Measurements from ENCODE around the gene TGFBI.
"Not testable (repeated sequence)": the region's sequence is repeated elsewhere in the genome, so short reads cannot be mapped to it uniquely, and the experiment has no call there.

TGFBI gene

DNA sequence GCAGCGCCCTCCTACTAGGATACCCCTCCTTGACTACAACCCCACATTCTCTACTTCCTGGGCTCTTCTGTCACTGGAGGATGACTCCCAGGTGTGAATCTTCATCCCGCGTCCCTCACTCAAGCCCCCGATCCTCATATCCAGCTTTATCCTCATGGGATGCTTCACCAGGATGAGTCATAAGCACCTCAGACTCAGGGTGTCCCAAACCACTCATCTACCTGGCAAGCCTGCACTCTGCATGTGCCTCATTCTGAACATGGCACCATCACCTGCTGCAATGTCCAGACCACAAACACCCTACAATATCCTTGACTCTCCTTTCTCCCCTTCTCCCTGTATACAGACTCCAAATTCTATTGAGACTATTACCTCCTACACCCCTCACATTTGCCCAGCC is 1.5 kb upstream of the TGFBI start:
- DNase-seq: no peak

DNA sequence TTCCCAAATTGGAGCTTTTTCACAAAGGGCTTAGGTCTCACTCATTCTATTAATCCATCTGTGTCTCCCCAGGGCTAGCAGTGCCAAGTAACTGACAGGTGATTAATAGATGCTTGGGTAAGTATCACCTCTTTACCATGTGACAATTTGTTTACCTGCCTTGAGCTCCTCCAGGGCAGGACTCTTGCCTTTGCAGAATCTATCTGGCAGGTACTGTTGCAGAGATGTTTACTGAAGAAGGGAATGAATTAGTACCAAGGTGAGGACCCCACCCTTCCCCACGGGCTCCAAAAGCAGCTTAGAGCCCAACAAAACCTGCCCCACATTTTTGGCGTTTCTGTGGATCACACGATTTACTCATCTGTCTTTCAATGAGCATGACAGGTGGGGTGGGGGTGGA is 698 bp upstream of the TGFBI start:
- no peak for DNase-seq

DNA sequence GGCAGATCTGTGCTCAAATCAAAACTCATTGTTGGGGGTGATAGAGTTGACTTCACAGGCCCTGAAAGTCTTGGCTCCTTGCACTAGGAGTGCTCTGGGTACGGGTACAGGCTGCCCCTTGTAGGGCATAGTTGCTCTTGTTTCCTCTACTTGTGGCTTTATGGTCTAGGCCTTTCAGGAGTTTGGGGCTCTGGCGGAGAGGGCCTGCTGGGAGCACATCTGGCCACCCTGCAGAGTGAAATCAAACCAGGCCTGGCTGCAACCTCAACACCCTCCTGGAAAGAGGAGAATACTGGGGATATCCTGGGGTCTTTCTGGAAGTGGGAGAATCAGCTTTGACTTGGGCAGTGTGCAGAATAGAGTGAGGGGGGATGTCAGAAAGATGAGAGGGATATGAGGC is 1.5 kb downstream of the TGFBI start:
- DNase-seq: no peak

DNA sequence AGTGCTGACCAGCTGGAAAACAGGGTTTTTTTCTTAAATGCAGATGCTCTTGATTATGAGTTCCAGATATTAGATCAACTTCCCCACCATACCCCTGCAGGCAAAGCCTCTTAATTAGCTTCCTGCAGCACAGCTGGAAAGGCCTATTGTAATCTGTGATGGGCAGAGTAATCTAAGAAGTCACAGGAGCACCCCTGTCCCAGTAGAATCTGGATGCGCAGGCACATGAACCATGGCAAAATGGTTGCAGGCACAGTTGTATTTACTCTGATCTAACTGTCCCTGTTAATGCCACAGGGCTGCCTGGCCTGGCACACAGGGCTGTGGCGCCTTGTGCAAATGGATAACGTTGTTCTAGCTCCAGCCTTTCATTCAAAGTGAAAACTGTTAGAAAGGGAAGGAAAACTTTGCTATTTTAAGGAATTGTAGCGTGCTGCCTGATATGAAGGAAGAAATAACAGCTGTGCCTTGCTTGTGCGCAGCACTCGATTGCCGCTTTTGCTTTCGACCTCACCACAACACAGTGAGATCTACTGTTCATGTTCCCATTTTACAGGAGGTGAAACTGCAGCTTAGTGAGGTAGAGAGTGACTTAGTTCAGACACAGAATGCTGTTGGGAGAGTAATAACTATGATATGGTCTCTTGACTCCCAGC is 2.3 kb downstream of the TGFBI start:
- no peak for DNase-seq

DNA sequence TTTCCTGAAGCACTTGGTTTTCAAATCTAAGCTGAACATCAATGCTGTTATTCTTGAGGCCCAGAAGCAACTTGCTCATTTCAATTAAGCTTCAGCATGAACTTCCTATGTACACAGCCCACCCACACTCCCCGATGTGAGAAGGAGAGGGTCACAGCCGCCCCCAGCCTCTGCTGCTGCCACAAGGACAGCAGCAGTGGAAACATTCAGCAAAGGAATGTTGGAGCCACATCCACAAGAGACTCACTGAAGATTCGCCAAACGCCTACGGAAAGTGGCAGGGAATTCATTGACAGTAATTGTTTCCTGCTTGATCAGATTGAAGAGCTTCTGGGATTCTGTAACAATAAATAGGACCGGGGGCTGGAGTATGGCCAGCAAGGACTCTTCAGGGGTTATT is 2.9 kb downstream of the TGFBI start:
- DNase-seq: no peak

DNA sequence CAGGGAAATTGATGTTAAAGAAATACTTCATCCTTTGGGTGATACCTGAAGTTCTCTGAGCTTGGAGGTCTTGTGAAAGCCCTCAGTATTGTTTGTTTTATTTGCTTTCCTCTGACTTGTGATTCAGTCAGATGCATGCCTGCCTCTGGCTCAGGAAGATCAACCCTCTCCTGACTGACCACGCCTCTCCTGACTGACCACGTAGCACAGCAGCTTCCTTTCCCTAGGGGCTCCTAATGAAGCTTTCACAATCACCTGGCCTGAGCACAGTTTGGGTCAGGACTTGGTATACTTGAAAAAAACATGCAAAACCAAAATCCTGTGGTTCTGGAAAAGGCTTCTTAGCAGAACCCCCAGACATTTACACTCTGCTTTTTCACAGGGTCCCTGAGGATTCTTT is 3.8 kb downstream of the TGFBI start:
- DNase-seq: no peak

DNA sequence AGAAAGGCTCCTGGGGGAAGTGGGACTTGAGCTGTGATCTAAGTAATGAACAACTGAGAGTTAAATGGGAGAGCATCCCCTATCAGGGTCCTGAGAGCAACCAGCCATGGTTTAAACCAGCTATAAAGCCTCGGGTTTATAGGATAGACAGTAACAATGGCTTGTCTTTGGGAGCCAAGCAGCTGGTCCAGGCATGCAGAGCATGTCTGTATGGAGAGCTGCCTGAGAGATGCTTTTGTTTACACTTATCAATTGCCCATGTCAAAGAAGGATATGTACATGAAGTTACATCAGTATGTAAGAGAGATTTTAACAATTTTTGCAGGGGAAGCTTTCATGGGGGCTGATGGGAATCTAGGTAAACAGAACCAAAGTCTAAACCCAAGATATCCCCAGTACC is 4.4 kb downstream of the TGFBI start:
- no peak for DNase-seq

DNA sequence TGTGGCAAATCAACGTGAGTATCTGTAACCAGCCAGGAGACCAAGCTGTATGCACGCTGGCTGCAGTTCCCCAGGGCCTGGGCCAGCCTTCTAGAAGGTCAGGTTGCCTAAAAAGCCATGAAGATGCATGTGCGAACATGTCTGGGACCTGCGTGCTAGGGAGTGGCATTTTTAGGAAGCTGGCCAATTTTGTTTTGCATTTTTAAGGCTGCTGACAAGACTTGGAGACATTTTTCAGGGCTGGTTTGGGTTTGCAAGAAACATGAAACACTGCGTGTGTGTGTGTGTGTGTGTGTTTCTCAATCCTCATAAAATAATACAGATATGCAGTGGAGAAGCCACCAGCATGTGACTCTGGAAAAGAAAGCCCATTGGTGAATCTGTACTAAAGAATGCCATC is 5.1 kb downstream of the TGFBI start:
- no peak for DNase-seq

DNA sequence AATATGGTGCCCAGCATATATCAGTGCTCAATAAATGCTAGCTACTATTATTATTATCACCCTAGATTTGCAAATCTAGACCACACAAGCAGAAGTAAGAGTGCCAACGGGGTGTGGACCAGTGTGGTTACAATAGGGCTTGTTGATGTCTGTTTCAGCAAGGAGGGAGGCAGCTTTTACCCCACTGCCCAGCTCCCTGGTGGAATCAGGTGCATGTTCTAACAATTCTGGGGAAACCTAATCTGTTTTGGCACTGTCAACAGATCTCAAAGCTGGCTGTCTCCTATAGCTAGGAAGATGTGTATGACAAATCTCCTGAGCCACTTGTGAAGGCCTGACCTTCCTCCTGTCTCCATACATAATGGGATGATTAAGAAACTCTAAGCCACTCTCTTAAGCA is 5.7 kb downstream of the TGFBI start:
- DNase-seq: no peak

DNA sequence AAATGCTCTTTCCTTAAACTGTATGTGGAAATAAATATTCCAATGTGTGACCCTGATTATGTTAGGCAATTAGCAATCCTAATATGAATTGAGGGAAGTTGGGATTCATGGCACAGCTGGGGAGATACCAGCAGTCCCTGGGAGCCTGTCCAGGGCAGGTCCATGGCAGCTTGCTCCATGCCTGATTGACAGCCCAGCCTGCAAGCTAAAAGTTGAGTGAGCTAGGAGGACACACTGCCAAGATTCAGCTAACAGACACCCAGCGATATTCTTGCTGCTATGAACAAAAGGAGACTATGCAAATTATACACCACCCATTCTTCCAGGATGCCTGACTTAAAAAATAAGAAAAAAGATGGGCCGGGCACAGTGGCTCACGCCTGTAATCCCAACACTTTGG is 6.2 kb downstream of the TGFBI start:
- DNase-seq: no peak

DNA sequence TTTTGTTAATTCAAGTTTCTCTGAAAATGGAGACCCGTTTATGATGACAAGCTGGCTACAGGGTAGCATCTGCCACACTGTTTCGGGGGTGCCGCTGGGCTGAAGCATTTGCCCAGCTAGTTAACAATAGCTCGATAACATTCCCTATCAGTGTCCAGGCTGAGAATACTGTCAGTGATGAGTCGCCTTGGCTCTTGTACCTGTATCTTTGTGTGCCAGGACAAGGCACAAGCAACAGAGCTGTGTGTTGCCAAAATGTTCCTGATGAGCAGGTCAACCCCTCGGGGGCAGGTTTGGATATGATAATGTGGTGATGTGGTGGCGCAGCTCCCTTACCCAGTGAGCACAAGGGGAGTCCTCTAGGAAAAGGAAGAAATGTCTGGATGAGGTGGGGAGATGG is 7.0 kb downstream of the TGFBI start:
- no peak for DNase-seq

DNA sequence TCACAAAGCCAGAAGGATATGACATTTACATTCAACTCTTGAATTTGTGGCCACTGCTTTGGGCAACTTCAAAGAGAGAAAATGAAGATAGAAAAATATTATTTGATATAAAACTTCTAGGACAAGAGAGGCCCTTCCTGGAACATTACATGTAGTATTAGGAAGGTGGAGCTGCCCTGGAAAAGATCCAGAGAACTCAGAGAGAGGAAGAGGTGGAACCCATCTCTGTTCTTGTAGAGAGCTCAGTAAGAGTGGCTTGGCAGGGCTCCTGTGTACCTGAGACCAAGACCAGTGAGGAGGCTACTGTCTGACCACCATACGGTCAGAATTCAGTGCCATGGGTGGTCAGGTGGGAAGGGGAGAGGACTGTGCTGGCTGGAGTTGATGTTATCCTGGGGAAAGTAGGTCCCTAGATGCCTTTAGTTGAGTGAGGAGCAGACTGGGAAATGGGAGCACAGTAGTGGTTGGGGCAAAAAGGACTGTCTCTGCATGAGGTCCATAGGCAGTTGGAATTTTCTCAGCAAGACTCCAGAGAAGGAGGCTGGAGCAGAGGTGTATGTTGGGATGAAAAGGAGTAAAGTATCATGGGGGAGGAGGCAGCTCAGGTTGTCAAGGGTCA is 7.6 kb downstream of the TGFBI start:
- no peak for DNase-seq

DNA sequence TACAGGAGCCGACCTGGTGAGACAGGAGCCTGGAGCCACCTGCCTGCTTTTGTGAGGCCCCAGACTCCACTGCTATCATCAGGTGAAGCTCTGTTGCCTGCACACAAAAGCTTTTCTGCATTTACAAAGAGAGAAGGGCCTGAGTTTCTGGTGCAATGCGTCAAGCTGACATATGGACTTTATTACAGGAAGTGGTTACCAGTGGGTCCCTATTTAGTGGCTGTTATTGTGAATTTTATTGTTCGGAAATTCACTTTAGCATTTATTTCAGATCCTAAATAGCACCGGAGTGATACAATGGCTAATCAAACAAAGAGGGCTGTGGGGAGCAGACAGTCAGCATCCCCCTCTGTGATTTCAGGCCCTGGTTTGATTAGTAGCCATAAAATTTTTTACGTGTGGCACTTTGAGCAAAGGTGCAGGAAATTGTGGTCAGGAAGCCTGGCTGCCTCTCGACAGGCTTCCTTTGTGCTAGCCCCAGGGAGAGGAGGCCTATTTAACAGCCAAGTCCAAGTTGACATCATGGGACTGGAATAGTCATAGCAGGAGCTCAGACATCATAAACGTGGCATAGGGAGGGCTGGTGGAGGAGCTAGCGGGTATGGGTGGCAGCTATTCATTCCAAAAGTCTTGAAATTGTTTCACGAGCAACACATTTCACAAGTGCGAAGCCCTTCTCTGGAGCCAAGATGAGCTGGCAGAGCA is 8.4 kb downstream of the TGFBI start:
- DNase-seq: no peak

DNA sequence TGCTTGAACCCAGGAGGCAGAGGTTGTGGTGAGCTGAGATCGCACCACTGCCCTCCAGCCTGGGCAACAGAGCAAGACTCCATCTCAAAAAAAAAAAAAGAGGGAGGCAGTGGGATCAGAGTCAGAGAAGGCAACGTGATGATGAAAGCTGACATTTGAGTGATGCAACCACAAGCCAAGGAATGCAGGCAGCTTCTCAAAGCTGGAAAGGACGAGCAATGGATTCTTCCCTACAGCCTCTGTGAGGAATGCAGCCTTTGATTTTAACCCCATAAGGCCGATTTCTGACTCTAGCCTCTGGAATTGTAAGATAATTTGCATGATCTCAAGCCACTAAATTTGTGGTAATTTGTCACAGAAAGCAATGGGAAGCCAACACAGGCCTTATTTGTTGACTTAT is 9.8 kb downstream of the TGFBI start:
- DNase-seq: no peak

DNA sequence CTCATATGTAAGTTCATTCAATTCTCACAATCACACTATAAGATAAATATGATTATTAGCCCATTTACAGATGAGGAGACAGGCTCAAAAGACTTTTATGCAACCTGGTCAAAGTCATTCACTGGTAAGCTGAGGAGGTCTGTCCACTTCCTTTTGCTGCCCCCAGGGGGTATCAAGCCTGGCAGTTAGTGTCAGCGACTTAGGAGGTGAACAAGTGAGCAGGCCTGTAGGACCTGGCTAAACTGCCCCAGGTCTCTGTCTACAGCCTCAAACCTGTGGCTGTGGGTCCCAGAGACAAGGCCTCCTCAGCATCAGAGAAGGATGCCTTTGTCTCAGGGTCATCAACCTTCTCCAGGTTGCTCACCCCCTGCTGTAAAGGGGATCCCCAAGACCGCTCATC is 10.4 kb downstream of the TGFBI start:
- DNase-seq: no peak

DNA sequence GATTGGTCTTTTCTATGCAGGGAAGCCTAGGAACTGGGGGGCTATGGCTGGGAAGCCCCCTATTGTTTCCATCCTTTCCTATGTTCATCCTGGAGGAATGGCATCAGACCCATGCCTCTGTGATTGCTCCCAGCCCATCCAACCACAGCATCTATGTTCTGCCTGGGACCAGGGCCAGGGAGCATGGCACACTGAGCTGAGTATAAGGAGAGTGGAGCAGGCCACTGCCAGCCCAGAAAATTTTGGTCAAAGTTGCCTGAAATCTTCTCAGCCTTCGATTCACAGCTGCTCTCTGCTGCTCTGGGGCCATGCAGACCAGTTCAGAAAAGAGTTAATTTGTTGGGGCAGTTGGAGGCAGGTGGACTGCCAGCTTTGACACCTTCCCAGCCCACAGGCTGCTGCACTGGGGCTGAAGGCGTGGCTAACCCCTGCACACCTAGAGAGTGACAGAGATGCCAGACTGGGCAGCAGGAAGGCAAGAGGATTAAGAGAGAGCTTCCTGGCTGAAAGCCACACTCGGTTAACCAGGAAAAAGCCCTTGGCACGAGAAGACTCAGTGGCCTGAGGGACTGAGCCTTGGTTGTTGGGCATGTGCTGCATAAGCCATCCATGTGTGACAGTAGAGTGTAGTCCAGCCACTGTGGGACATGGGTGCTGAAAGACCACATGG is 12.1 kb downstream of the TGFBI start:
- DNase-seq: no peak

DNA sequence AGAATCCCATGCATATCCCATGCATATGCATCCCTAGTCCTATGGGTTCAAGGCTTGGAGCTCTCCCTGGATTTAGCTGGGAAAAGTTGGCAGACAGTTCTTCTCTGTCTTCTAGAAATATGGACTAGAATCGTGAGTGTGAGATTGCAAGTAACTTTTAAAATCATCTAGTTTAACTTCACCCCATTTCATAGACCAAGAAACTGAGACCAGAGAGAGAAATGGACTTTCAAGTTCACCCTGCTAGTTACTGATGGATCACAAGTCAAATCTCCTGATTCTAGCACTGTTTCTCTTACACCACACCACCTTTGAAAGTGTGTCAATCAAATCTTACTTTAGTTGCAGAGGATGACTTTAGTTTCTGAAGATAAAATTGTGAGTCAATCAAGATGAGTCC is 13.4 kb downstream of the TGFBI start:
- no peak for DNase-seq

DNA sequence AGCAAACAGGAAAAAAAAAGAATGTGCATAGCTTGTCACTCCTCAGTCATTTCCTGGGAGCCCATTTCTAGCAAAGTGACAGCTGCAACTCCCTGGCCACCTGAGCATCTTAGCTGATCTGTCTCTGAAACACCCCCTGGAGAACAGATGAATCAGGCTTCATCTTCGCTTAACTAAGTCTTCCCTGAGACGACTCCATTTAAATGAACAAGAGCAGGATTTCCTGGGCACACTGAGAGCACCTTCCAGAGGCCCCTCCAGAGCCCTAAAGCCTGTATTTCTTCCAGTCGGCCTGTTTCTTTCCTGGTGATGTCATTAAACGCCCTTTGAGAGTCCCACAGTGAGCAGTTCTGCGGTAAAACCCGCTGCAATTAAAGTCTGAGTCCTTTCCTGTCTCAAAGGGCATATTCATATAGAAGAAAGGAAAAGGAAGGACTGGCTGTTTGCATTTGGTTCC is 13.9 kb downstream of the TGFBI start:
- no peak for DNase-seq

DNA sequence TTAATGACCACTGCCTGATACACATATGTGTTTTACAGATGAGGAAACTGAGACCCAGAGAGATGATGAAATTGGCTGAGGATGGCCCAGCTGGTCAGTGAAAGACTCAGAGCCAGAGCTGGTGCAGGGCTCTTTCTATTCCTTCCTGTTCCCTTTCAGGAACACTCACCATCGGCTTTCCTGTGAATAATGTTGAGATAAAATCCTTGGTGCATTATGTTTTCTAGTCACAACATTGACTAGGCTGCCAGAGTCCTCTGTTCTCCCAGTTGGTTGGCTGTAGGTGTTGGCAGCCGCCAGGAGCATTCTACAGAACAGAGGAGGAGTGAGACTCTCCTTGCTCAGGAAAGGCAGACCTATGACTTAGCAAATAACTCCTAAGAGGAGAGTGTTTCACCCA is 14.8 kb downstream of the TGFBI start:
- DNase-seq: no peak

DNA sequence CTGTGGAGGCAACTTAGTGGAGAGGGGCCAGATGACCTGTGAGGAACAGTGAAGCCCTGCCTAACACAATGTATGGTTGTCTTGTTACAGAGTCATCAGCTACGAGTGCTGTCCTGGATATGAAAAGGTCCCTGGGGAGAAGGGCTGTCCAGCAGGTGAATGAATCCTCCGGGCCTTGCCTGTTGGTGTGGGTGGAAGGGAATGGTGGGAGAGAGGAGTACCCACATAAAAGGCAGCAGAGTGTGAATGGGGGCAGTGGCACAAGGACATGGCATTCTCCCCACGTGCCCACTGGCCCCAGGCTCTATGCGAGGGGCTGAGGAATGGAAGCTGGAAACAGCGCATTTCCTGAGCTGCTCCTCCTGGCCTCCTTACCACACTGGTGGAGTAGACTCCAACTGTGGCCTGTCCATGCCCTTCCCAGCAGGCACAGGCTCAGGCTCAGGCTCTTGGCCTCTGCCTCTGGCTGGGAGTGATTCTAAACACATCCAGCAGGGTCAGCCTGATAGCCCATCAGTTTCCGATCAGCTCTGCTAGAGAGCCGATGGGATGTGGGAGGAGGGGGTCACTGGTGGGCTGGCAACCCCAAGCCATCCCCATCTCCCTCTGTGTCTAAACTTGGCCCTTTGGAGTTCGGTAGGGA is 15.3 kb downstream of the TGFBI start:
- no peak for DNase-seq

DNA sequence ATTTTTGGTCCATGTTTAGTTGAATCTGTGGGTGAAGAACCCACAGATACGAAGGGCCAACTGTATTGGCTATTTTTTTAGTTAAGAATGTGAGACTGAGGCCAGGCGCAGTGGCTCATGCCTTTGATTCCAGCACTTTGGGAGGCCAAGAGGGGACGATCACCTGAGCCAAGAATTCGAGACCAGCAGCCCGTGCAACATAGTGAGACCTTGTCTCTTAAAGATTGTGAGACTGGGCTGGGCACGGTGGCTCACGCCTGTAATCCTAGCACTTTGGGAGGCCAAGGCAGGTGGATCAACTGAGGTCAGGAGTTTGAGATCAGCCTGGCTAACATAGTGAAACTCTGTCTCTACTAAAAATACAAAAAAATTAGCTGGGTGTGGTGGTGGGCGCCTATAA is 16.2 kb downstream of the TGFBI start:
- not testable (repeated sequence) for DNase-seq

DNA sequence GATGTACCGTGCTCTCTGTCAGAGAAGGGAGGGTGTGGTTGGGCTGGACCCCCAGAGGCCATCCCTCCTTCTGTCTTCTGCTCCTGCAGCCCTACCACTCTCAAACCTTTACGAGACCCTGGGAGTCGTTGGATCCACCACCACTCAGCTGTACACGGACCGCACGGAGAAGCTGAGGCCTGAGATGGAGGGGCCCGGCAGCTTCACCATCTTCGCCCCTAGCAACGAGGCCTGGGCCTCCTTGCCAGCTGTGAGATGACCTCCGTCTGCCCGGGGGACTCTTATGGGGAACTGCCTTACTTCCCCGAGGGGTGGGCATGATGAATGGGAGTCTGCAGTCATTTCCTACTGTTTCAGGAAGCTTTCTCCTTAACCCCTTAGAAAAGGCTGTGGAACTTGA is 17.5 kb downstream of the TGFBI start:
- no peak for DNase-seq

DNA sequence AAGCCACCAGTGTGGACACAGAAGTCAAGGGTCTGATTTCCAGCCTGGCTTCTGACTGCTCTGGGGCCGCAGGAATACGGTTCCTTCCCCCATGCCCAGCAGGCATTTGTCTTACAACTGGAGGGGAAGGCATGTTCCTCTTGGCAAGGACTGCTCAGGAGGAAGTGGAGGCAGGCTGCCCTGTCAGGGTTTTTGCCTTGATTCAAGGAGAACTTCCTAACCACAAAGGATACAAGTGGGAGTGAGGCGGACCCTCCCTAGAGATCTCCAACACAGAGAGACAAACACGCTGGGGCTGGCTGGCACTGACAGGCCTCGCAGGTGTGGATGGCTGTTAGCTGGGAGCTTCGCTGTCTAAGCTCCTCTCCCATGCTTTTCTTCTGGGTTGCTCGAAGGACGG is 19.1 kb downstream of the TGFBI start:
- no peak for DNase-seq

DNA sequence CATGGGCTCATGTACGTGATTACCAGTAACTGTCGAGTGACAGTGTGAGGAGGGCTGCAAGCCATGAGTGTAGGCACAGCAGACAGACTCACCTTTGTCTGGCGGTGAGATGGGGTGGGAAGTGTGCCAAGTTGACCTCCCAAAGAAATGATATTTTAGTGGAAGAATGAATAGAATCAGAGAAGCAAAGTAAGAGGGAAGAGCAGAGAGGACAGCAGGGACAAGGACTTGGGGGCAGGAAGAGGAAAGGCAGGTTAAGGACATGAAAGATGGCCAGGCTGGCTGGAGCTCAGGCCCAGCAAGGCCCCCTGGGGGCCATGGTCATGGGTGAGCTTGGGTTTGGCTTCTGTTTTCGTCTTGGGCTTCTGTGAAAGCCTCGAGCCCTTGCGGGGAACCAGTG is 20.2 kb downstream of the TGFBI start:
- DNase-seq: no peak

Measured in OCI-M1 (cell line).